ENCODE results near the gene ACOX1. TPM values are rescaled to one million over a fixed set of nuclear protein-coding genes. Genes with fewer than 3 reads are reported as not detected.

ACOX1 gene
- total RNA-seq, 3 donors from 2014 or later = 55.1 to 147 (median 55.3) TPM

GRCh38 chr17:75913537-75914210 lies 65.3 kb downstream of the ACOX1 start:
- intact Hi-C loops (cut with DNase I; ENCODE audit: low total_unique reads) = no loop called here
- TF ChIP-seq POLR2A (IDR thresholded peaks at IDR 0.05) (no peak), POLR2AphosphoS5 (IDR thresholded peaks at IDR 0.05) (no peak)
- Histone ChIP-seq H3K4me3 (no peak overlapping the region), H3K27ac (no peak overlapping the region), H3K9me3 (no peaks in the 10 kb centered on the region), H3K4me1 (peaks cover 0 to 7% of the 10 kb centered on the region in 2 donors), H3K36me3 (no peaks in the 10 kb centered on the region), H3K27me3 (no peaks in the 10 kb centered on the region)
- DNase-seq (ENCODE audit: low spot score in 2 of 2) = no peak

DNA sequence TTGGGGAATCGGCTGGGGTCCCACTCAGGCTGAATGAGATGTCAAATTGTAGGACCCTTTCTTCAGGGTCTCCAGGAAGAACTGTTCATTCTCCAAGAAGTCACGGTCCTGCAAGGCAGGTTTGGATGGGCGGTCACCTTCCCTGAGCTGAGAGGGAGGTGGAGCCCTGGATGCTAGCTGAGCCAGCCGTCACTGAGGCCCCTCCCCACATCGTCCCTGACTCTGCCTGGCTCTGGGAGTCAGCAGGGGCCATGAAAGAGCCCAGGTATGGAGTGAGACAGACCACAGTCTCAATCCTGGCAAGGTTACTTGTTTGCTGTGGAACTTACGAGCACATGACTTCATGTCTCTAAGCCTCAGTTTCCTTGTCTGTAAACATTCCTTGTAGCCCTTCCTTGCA lies 68.3 kb downstream of the ACOX1 start:
- Histone ChIP-seq H3K27me3 (no peaks in the 10 kb centered on the region), H3K4me3 (peak overlapping the region in 1 of 3 donors; percentile 40), H3K36me3 (no peaks in the 10 kb centered on the region), H3K9me3 (no peaks in the 10 kb centered on the region), H3K27ac (peak overlapping the region; percentile 82 to 84), H3K4me1 (peaks cover 0 to 7% of the 10 kb centered on the region in 2 donors)
- TF ChIP-seq POLR2A (IDR thresholded peaks at IDR 0.05) (no peak), POLR2AphosphoS5 (IDR thresholded peaks at IDR 0.05) (no peak)
- TF ChIP-seq, protein P1, sequence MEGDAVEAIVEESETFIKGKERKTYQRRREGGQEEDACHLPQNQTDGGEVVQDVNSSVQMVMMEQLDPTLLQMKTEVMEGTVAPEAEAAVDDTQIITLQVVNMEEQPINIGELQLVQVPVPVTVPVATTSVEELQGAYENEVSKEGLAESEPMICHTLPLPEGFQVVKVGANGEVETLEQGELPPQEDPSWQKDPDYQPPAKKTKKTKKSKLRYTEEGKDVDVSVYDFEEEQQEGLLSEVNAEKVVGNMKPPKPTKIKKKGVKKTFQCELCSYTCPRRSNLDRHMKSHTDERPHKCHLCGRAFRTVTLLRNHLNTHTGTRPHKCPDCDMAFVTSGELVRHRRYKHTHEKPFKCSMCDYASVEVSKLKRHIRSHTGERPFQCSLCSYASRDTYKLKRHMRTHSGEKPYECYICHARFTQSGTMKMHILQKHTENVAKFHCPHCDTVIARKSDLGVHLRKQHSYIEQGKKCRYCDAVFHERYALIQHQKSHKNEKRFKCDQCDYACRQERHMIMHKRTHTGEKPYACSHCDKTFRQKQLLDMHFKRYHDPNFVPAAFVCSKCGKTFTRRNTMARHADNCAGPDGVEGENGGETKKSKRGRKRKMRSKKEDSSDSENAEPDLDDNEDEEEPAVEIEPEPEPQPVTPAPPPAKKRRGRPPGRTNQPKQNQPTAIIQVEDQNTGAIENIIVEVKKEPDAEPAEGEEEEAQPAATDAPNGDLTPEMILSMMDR (IDR thresholded peaks at IDR 0.05) = no peak
- intact Hi-C loops (cut with DNase I; ENCODE audit: low total_unique reads) = no loop called here
- DNase-seq (ENCODE audit: low spot score in 2 of 2) = no peak

DNA sequence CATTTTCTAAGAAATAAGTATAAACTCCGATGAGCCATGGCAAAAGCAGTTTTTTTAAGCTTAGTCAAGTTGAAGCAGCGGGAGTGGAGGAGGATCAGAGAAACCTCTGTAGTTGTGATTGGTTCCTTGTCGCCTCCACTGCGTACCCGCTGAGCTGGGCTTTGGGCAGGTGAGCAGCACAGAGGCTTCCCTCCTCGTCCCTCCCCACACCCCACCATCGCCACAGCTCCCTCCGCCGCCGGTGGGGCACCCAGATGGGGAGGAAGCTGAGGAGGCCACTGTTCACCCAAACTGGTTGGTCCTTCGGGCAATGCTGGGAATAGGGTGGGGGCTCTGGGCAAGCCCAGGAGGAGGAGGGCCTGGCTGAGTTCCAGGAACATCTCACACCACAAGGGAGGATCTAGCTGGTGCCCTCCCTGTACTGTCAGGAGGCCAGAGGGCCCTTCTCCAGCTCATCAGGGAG lies 69.1 kb downstream of the ACOX1 start:
- peak in 1 of 2 donors; percentile 64 for DNase-seq (ENCODE audit: low spot score in 2 of 2)
- intact Hi-C loops (cut with DNase I; ENCODE audit: low total_unique reads) = no loop called here
- Histone ChIP-seq H3K4me3 (peak overlapping the region in 2 of 3 donors; percentile 9 to 40), H3K27me3 (no peaks in the 10 kb centered on the region), H3K27ac (peak overlapping the region; percentile 82 to 84), H3K9me3 (no peaks in the 10 kb centered on the region), H3K36me3 (no peaks in the 10 kb centered on the region), H3K4me1 (peaks cover 0 to 7% of the 10 kb centered on the region in 2 donors)
- no peak for TF ChIP-seq POLR2A (IDR thresholded peaks at IDR 0.05)
- TF ChIP-seq, protein P1 (IDR thresholded peaks at IDR 0.05) = no peak
- no peak for TF ChIP-seq POLR2AphosphoS5 (IDR thresholded peaks at IDR 0.05)

DNA sequence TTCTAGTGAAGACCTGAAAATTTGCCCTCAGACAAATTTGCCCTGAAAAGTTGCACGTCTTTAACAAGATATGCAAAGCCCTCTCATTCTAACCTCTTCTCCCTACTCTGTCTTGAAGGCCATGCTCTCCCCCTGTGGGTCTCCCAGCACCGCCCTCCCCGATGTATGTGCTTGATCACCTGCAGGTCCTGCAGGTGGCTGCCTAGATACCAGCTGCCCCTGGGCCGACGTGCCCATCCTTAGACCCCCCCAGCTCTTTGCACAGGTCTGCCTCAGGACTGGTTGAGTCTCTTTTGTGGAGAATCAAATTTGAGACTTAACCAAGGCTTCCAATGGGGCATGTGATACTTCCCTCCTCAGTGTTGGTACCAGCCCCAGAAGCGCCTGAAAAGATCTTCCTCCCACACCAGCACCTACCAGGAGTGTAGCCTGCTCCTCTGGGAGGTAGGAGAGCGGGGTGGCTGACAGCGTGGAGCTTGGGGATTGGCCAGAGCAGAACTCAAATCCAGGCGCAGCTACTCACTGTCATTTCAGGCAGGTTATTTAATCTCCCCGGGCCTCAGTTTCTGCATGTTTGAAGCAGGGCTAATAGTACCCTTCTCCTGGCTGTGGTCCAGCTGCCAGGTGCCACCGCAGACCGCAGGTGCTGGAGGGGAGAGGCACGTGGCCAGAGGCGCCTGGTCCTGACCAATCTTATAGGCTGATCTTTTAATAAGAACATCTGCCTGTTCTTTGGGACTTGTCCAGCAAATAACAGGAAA lies 69.7 kb downstream of the ACOX1 start:
- DNase-seq (ENCODE audit: low spot score in 2 of 2) = peak in 1 of 2 donors; percentile 65
- Histone ChIP-seq H3K36me3 (no peaks in the 10 kb centered on the region), H3K9me3 (no peaks in the 10 kb centered on the region), H3K4me1 (peaks cover 0 to 7% of the 10 kb centered on the region in 2 donors), H3K4me3 (no peak overlapping the region), H3K27me3 (no peaks in the 10 kb centered on the region), H3K27ac (peak overlapping the region; percentile 82 to 84)
- intact Hi-C loops (cut with DNase I; ENCODE audit: low total_unique reads) = no loop called here
- no peak for TF ChIP-seq POLR2A (IDR thresholded peaks at IDR 0.05)
- TF ChIP-seq POLR2AphosphoS5 (IDR thresholded peaks at IDR 0.05) = no peak
- TF ChIP-seq, protein P1 (IDR thresholded peaks at IDR 0.05) = no peak

DNA sequence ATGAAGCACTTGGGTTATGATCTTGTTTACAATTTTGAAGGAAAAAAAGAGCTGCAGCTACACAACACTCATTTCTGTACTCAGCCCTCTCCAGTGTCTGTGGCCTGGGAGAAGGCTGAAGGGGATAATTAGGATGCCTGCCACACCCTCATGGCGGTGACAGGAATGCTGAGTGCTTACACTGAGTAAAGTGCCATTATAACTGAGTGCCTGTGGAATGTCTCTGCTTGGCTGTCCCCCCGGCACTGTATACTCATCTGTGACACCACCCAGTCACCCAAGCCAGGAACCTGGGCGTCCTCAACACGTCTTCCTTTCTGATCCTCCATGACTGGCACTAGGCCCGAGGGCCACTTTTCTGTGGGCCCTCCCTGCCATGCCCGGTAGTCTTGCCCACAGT lies 70.8 kb downstream of the ACOX1 start:
- H3K4me3 ChIP-seq = no peak overlapping the region
- H3K27me3 ChIP-seq = no peaks in the 10 kb centered on the region
- TF ChIP-seq, protein P1 (IDR thresholded peaks at IDR 0.05) = no peak
- TF ChIP-seq POLR2A (IDR thresholded peaks at IDR 0.05) (no peak), POLR2AphosphoS5 (IDR thresholded peaks at IDR 0.05) (no peak)
- H3K27ac ChIP-seq = peak overlapping the region; percentile 4 to 10
- no peaks in the 10 kb centered on the region for H3K36me3 ChIP-seq
- peaks cover 0 to 13% of the 10 kb centered on the region in 2 donors for H3K4me1 ChIP-seq
- DNase-seq (ENCODE audit: low spot score in 2 of 2) = peak in 1 of 2 donors; percentile 66
- intact Hi-C loops (cut with DNase I; ENCODE audit: low total_unique reads) = no loop called here
- H3K9me3 ChIP-seq = no peaks in the 10 kb centered on the region
